ENCODE results near the gene SKA3. TPM values are rescaled to one million over a fixed set of nuclear protein-coding genes. Genes with fewer than 3 reads are reported as not detected.

SKA3 gene
- total and polyA plus RNA-seq, 9 donors: 0.12 to 1.6 (median 0.43) TPM

- H3K9me3 ChIP-seq: no peaks in the 10 kb centered on the region
- no peak overlapping the region for H3K4me3 ChIP-seq
- no peaks in the 10 kb centered on the region for H3K27me3 ChIP-seq
- WGBS, 3 donors: 94 to 98% (median 95%) methylated on average over 2 of the region's 2 CpGs
- intact Hi-C loops (cut with DNase I): no loop called here
- no peak for DNase-seq
- TF ChIP-seq CTCF (IDR thresholded peaks at IDR 0.05) (no peak), POLR2A (IDR thresholded peaks at IDR 0.05) (no peak), EP300 (IDR thresholded peaks at IDR 0.05) (no peak)
- H3K27ac ChIP-seq: no peak overlapping the region
- H3K36me3 ChIP-seq: no peaks in the 10 kb centered on the region
- no peaks in the 10 kb centered on the region for H3K4me1 ChIP-seq (ENCODE audit: insufficient read depth)
These were observed 56.8 kb downstream of the SKA3 start for GRCh38 chr13:21119526-21119925.

- WGBS, 3 donors: 82 to 85% (median 83%) methylated on average over 5 of the region's 5 CpGs
- TF ChIP-seq EP300 (IDR thresholded peaks at IDR 0.05) (no peak), CTCF (IDR thresholded peaks at IDR 0.05) (no peak), POLR2A (IDR thresholded peaks at IDR 0.05) (no peak)
- no peaks in the 10 kb centered on the region for H3K4me1 ChIP-seq (ENCODE audit: insufficient read depth)
- no peaks in the 10 kb centered on the region for H3K27me3 ChIP-seq
- intact Hi-C loops (cut with DNase I): no loop called here
- DNase-seq: no peak
- no peaks in the 10 kb centered on the region for H3K9me3 ChIP-seq
- no peaks in the 10 kb centered on the region for H3K36me3 ChIP-seq
- H3K27ac ChIP-seq: no peak overlapping the region
- no peak overlapping the region for H3K4me3 ChIP-seq
These were observed 58.2 kb downstream of the SKA3 start for GRCh38 chr13:21118180-21118579.

GRCh38 chr13:21117104-21117809 is 59.1 kb downstream of the SKA3 start:
- 94 to 97% (median 96%) methylated on average over 1 of the region's 1 CpG for WGBS, 3 donors

GRCh38 chr13:21116141-21116540 is 60.2 kb downstream of the SKA3 start:
- H3K4me1 ChIP-seq (ENCODE audit: insufficient read depth): no peaks in the 10 kb centered on the region
- TF ChIP-seq CTCF (IDR thresholded peaks at IDR 0.05) (no peak), EP300 (IDR thresholded peaks at IDR 0.05) (no peak), POLR2A (IDR thresholded peaks at IDR 0.05) (no peak)
- H3K27me3 ChIP-seq: no peaks in the 10 kb centered on the region
- H3K27ac ChIP-seq: no peak overlapping the region
- intact Hi-C loops (cut with DNase I): no loop called here
- WGBS, 3 donors: 90 to 91% (median 91%) methylated on average over 6 of the region's 6 CpGs
- H3K36me3 ChIP-seq: no peaks in the 10 kb centered on the region
- H3K4me3 ChIP-seq: no peak overlapping the region
- no peaks in the 10 kb centered on the region for H3K9me3 ChIP-seq
- no peak for DNase-seq

More at GRCh38 chr13:21117104-21117809, 59.1 kb downstream of the SKA3 start:
- H3K27me3 ChIP-seq: no peaks in the 10 kb centered on the region
- H3K4me1 ChIP-seq (ENCODE audit: insufficient read depth): no peaks in the 10 kb centered on the region
- TF ChIP-seq CTCF (IDR thresholded peaks at IDR 0.05) (no peak), POLR2A (IDR thresholded peaks at IDR 0.05) (no peak), EP300 (IDR thresholded peaks at IDR 0.05) (no peak)
- DNase-seq: no peak
- no peaks in the 10 kb centered on the region for H3K9me3 ChIP-seq
- no peaks in the 10 kb centered on the region for H3K36me3 ChIP-seq
- no peak overlapping the region for H3K27ac ChIP-seq
- intact Hi-C loops (cut with DNase I): no loop called here
- H3K4me3 ChIP-seq: no peak overlapping the region

All from ovary (tissue), 9 donors.